EL (cell line): ENCODE results near the gene KCNH6.

Experiments used
- DNase-seq: peaks from one replicate; pipeline ENCODE4 v3.0.0-alpha.2; 2016

Gene KCNH6

GRCh38 chr17:63489291-63489690 is 33.9 kb upstream of the KCNH6 start:
- no peak for DNase-seq

GRCh38 chr17:63490329-63490728 is 32.8 kb upstream of the KCNH6 start:
- no peak for DNase-seq

GRCh38 chr17:63490858-63491400 is 32.2 kb upstream of the KCNH6 start:
- DNase-seq: no peak

- no peak for DNase-seq
Observed at GRCh38 chr17:63491413-63491812, 31.7 kb upstream of the KCNH6 start.

GRCh38 chr17:63491977-63492618 is 31.1 kb upstream of the KCNH6 start:
- DNase-seq: no peak

- DNase-seq: no peak
Observed at GRCh38 chr17:63492940-63493339, 30.2 kb upstream of the KCNH6 start.

- no peak for DNase-seq
Observed at GRCh38 chr17:63493411-63493810, 29.7 kb upstream of the KCNH6 start.

- no peak for DNase-seq
Observed at GRCh38 chr17:63494300-63494928, 28.7 kb upstream of the KCNH6 start.

- no peak for DNase-seq
Observed at GRCh38 chr17:63495491-63495890, 27.7 kb upstream of the KCNH6 start.

- DNase-seq: no peak
Observed at GRCh38 chr17:63496177-63496576, 27.0 kb upstream of the KCNH6 start.

GRCh38 chr17:63496663-63497400 is 26.3 kb upstream of the KCNH6 start:
- no peak for DNase-seq

GRCh38 chr17:63497708-63498483 is 25.3 kb upstream of the KCNH6 start:
- peak; percentile 15 for DNase-seq

GRCh38 chr17:63498626-63499195 is 24.4 kb upstream of the KCNH6 start:
- peak; percentile 65 for DNase-seq

GRCh38 chr17:63500543-63501390 is 22.4 kb upstream of the KCNH6 start:
- DNase-seq: no peak

- DNase-seq: no peak
Observed at GRCh38 chr17:63503341-63503705, 19.8 kb upstream of the KCNH6 start.

GRCh38 chr17:63504261-63504660 is 18.9 kb upstream of the KCNH6 start:
- no peak for DNase-seq

- DNase-seq: no peak
Observed at GRCh38 chr17:63505341-63505740, 17.8 kb upstream of the KCNH6 start.

- no peak for DNase-seq
Observed at GRCh38 chr17:63506627-63507026, 16.5 kb upstream of the KCNH6 start.

GRCh38 chr17:63511331-63511730 is 11.8 kb upstream of the KCNH6 start:
- no peak for DNase-seq

GRCh38 chr17:63512388-63512787 is 10.8 kb upstream of the KCNH6 start:
- DNase-seq: no peak

- no peak for DNase-seq
Observed at GRCh38 chr17:63512896-63513644, 10.1 kb upstream of the KCNH6 start.
